SU-DHL-6 (cell line): Measurements from ENCODE around the gene MIGA1.

ENCODE experiments used
- CTCF ChIP-seq: fragments of 200-600 bp; sonication (generic); IDR thresholded peaks from one replicate; pipeline ENCODE4 v1.5.1; 2017; ENCODE audit warnings: antibody characterized with exemption, mild to moderate bottlenecking, low read length, moderate library complexity; ENCODE audit not compliant: insufficient read depth, poor library complexity, severe bottlenecking
- EZH2phosphoT487 ChIP-seq: fragments of 200-600 bp; sonication (generic), shearing (Covaris generic); conservative IDR thresholded peaks from 2 replicates; pipeline ENCODE4 v1.6.1; 2018; ENCODE audit warnings: mild to moderate bottlenecking, antibody characterized with exemption, low read length, moderate library complexity, mixed read lengths

- TF ChIP-seq CTCF (no peak), EZH2phosphoT487 (no peak)
These were observed 68.2 kb downstream of the MIGA1 start for GRCh38 chr1:77847621-77848080.
